ENCODE measurements around the gene INO80.

INO80 gene

GRCh38 chr15:40995656-40996055, 120.4 kb downstream of the INO80 start:
- ATAC-seq, result no peak

DNA sequence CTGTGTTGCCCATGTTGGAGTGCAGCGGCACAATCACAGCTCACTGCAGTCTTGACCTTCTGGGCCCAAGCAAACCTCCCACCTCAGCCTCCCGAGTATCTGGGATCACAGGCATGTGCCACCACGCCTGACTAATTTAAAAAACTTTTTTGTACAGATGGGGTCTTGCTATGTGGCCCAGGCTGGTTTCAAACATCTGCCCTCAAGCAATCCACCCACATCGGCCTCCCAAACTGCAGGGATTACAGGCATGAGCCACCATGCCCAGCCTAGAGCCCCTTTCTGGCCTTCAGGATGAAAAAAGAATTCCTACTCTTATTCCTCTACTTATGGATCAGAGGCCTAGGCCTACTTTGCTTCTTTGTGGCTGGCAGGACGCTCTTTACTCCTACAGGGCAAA, 123.3 kb downstream of the INO80 start:
- no peak; the same call in 1 of the 3 replicates for ATAC-seq
- TF ChIP-seq TCF4 (CRISPR knock-in tag; IDR thresholded peaks at IDR 0.05; ENCODE audit: borderline replicate concordance) (no peak), OSR1 (CRISPR knock-in tag; IDR thresholded peaks at IDR 0.05) (no peak), ARNTL (CRISPR knock-in tag; IDR thresholded peaks at IDR 0.05; ENCODE audit: borderline replicate concordance, low read depth) (no peak), TOX (CRISPR knock-in tag; IDR thresholded peaks at IDR 0.05; ENCODE audit: borderline replicate concordance) (no peak), CSDC2 (CRISPR knock-in tag; IDR thresholded peaks at IDR 0.05) (no peak), ZFP30 (CRISPR knock-in tag; IDR thresholded peaks at IDR 0.05) (no peak), ZNF8 (CRISPR knock-in tag; IDR thresholded peaks at IDR 0.05) (no peak), ESRRG (CRISPR knock-in tag; IDR thresholded peaks at IDR 0.05) (no peak)
- TF ChIP-seq, protein P1, sequence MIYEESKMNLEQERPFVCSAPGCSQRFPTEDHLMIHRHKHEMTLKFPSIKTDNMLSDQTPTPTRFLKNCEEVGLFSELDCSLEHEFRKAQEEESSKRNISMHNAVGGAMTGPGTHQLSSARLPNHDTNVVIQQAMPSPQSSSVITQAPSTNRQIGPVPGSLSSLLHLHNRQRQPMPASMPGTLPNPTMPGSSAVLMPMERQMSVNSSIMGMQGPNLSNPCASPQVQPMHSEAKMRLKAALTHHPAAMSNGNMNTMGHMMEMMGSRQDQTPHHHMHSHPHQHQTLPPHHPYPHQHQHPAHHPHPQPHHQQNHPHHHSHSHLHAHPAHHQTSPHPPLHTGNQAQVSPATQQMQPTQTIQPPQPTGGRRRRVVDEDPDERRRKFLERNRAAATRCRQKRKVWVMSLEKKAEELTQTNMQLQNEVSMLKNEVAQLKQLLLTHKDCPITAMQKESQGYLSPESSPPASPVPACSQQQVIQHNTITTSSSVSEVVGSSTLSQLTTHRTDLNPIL (CRISPR knock-in tag; IDR thresholded peaks at IDR 0.05; ENCODE audit: low read depth), result no peak

More at GRCh38 chr15:40995656-40996055, 120.4 kb downstream of the INO80 start:
- TF ChIP-seq POU6F1 (CRISPR knock-in tag; IDR thresholded peaks at IDR 0.05; ENCODE audit: borderline replicate concordance, low read depth) (no peak), ZNF70 (CRISPR knock-in tag; IDR thresholded peaks at IDR 0.05) (no peak), RARB (CRISPR knock-in tag; IDR thresholded peaks at IDR 0.05) (no peak), TSHZ2 (CRISPR knock-in tag; IDR thresholded peaks at IDR 0.05) (no peak)

GRCh38 chr15:40992241-40992741, 123.8 kb downstream of the INO80 start:
- TF ChIP-seq BACH2 (CRISPR knock-in tag; IDR thresholded peaks at IDR 0.05; ENCODE audit: borderline replicate concordance) (no peak), GLIS3 (CRISPR knock-in tag; IDR thresholded peaks at IDR 0.05) (no peak), RARB (CRISPR knock-in tag; IDR thresholded peaks at IDR 0.05) (no peak), ZNF565 (CRISPR knock-in tag; conservative IDR thresholded peaks at IDR 0.05; ENCODE audit: low read depth) (no peak), OSR1 (CRISPR knock-in tag; IDR thresholded peaks at IDR 0.05) (no peak), ISL1 (CRISPR knock-in tag; IDR thresholded peaks at IDR 0.05) (no peak), CSDC2 (CRISPR knock-in tag; IDR thresholded peaks at IDR 0.05) (no peak), ESRRG (CRISPR knock-in tag; IDR thresholded peaks at IDR 0.05) (no peak), ZNF70 (CRISPR knock-in tag; IDR thresholded peaks at IDR 0.05) (no peak), PPARA (CRISPR knock-in tag; IDR thresholded peaks at IDR 0.05; ENCODE audit: borderline replicate concordance) (no peak), ZFP30 (CRISPR knock-in tag; IDR thresholded peaks at IDR 0.05) (no peak), ZFP3 (CRISPR knock-in tag; IDR thresholded peaks at IDR 0.05) (no peak), POU6F1 (CRISPR knock-in tag; IDR thresholded peaks at IDR 0.05; ENCODE audit: borderline replicate concordance, low read depth) (no peak)
- TF ChIP-seq, protein P1 (CRISPR knock-in tag; IDR thresholded peaks at IDR 0.05; ENCODE audit: low read depth), result no peak
- peak; percentile 46 for ATAC-seq

- no peak for ATAC-seq
- no peak for TF ChIP-seq POU6F1 (CRISPR knock-in tag; IDR thresholded peaks at IDR 0.05; ENCODE audit: borderline replicate concordance, low read depth)
- no peak for TF ChIP-seq TSHZ2 (CRISPR knock-in tag; IDR thresholded peaks at IDR 0.05)
- no peak for TF ChIP-seq CSDC2 (CRISPR knock-in tag; IDR thresholded peaks at IDR 0.05)
- TF ChIP-seq ISL1 (CRISPR knock-in tag; IDR thresholded peaks at IDR 0.05), result no peak
- no peak for TF ChIP-seq ZNF8 (CRISPR knock-in tag; IDR thresholded peaks at IDR 0.05)
- no peak for TF ChIP-seq GLIS3 (CRISPR knock-in tag; IDR thresholded peaks at IDR 0.05)
- no peak for TF ChIP-seq TCF4 (CRISPR knock-in tag; IDR thresholded peaks at IDR 0.05; ENCODE audit: borderline replicate concordance)
- no peak for TF ChIP-seq RARB (CRISPR knock-in tag; IDR thresholded peaks at IDR 0.05)
- TF ChIP-seq, protein P1 (CRISPR knock-in tag; IDR thresholded peaks at IDR 0.05; ENCODE audit: low read depth), result no peak
- TF ChIP-seq ESRRG (CRISPR knock-in tag; IDR thresholded peaks at IDR 0.05), result no peak
These were observed 124.7 kb downstream of the INO80 start for GRCh38 chr15:40991355-40991754.
